Activated CD4-positive, alpha-beta T cell treated with anti-CD3 and anti-CD28 coated beads, Interleukin-2, amount 10 ng/mL, durations not matched to agents 7 days and 5 days (primary cell): ENCODE data around the gene CA9. TPM values are rescaled to one million over a fixed set of nuclear protein-coding genes. Genes with fewer than 3 reads are reported as not detected.

Experiments used
- CTCF ChIA-PET: fragments of 350-600 bp; sonication (Branson Sonifier 250); formaldehyde crosslinking; loops from one replicate; lab custom pipeline; 2021; ENCODE audit warnings: antibody characterized with exemption; lab: Charles Lee
- POLR2A ChIA-PET: fragments of 350-600 bp; sonication (Branson Sonifier 250); formaldehyde crosslinking; loops from one replicate; lab custom pipeline; 2021; ENCODE audit warnings: antibody characterized with exemption; lab: Charles Lee
- DNase-seq: peaks from one replicate; pipeline ENCODE4 v3.0.0-alpha.2; 2020
- H3K27ac Mint-ChIP-seq: one replicate; pipeline ENCODE4 v1.8.0; 2021; ENCODE audit warnings: mild to moderate bottlenecking, moderate library complexity, mixed read lengths
- H3K27me3 Mint-ChIP-seq: one replicate; pipeline ENCODE4 v1.8.0; 2021; ENCODE audit warnings: mixed read lengths
- H3K36me3 Mint-ChIP-seq: one replicate; pipeline ENCODE4 v1.8.0; 2021; ENCODE audit warnings: low read depth, mixed read lengths
- H3K4me1 Mint-ChIP-seq: one replicate; pipeline ENCODE4 v1.8.0; 2021; ENCODE audit warnings: mixed read lengths
- H3K4me3 Mint-ChIP-seq: one replicate; pipeline ENCODE4 v1.8.0; 2021; ENCODE audit warnings: mild to moderate bottlenecking, moderate library complexity, mixed read lengths
- H3K9me3 Mint-ChIP-seq: one replicate; pipeline ENCODE4 v1.8.0; 2021; ENCODE audit warnings: mixed read lengths
- total RNA-seq, 2 experiments: library from RNA; stranded (reverse); gene quantifications; one replicate each; pipeline ENCODE4 v1.2.3, GENCODE V29; 2021

CA9 gene
- total RNA-seq, 2 experiments from 2014 or later, result 0.40 TPM; not detected in 1

DNA sequence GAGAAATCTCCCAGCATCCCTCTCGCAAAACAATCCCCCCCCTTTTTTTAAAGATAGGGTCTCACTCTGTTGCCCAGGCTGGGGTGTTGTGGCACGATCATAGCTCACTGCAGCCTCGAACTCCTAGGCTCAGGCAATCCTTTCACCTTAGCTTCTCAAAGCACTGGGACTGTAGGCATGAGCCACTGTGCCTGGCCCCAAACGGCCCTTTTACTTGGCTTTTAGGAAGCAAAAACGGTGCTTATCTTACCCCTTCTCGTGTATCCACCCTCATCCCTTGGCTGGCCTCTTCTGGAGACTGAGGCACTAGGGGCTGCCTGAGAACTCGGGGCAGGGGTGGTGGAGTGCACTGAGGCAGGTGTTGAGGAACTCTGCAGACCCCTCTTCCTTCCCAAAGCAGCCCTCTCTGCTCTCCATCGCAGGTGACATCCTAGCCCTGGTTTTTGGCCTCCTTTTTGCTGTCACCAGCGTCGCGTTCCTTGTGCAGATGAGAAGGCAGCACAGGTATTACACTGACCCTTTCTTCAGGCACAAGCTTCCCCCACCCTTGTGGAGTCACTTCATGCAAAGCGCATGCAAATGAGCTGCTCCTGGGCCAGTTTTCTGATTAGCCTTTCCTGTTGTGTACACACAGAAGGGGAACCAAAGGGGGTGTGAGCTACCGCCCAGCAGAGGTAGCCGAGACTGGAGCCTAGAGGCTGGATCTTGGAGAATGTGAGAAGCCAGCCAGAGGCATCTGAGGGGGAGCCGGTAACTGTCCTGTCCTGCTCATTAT is 6.8 kb downstream of the CA9 start:
- Mint-ChIP-seq H3K27ac (peak overlapping the region; percentile 41), H3K27me3 (peaks cover 11% of the 10 kb centered on the region)
- no peak for DNase-seq

DNA sequence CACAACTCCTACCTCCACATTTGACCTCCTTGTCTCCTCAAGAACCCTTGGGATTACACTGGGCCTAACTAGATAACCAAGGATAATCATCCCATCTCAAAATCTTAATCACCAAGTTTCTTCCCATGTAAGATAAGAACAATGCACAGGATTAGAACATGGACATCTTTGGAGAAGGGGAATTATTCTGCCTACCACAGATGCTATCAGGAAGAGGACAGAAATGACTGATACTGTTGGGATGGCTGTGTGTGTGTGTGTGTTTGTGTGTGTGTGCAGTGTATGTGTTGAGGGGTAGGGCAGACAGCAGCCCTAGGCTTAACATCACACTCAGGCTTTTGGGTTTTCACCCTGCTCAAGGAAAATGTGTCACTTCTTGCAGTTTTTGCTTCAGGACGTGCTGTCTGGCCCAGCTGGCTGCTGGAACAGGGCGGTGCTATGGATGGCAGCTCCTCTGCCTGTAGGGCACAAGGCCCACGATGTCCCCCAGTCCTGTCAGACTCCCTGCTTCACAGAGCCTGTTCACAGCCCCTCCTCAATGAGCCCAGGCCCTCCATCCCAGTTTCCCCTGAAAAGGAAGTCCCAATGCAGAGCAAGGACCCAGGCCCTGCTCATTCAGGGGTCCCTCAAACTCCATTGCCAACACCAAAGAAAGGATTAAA is 7.7 kb downstream of the CA9 start:
- POLR2A ChIA-PET, result no interaction called here
- no peaks in the 10 kb centered on the region for H3K9me3 Mint-ChIP-seq

More for the DNA sequence above, 6.8 kb downstream of the CA9 start:
- Mint-ChIP-seq H3K36me3 (no peaks in the 10 kb centered on the region), H3K4me3 (no peak overlapping the region), H3K4me1 (peaks cover 9% of the 10 kb centered on the region), H3K9me3 (no peaks in the 10 kb centered on the region)
- POLR2A ChIA-PET, result no interaction called here
- CTCF ChIA-PET, result interaction anchor here (0.6 to 2.5 kb wide), 8 partner anchors 8 to 267 kb away, joined by 3 to 8 read pairs (median 4); partner anchors contain the start of genes ARHGEF39, CCDC107 and RMRP

GRCh38 chr9:35682051-35682450 is 8.3 kb downstream of the CA9 start:
- POLR2A ChIA-PET, result no interaction called here
- no peak overlapping the region for H3K4me3 Mint-ChIP-seq
- DNase-seq, result no peak
- no peaks in the 10 kb centered on the region for H3K9me3 Mint-ChIP-seq
- CTCF ChIA-PET, result interaction anchor here (2.2 kb wide), 1 partner anchor 24 kb away, joined by 8 read pairs; the partner anchor contains the start of genes CCDC107 and RMRP
- peaks cover 4% of the 10 kb centered on the region for H3K27me3 Mint-ChIP-seq
- peaks cover 1% of the 10 kb centered on the region for H3K4me1 Mint-ChIP-seq
- no peak overlapping the region for H3K27ac Mint-ChIP-seq
- H3K36me3 Mint-ChIP-seq, result no peaks in the 10 kb centered on the region

More for the DNA sequence above, 7.7 kb downstream of the CA9 start:
- Mint-ChIP-seq H3K27ac (no peak overlapping the region), H3K36me3 (no peaks in the 10 kb centered on the region), H3K4me1 (peaks cover 5% of the 10 kb centered on the region), H3K27me3 (peaks cover 7% of the 10 kb centered on the region), H3K4me3 (no peak overlapping the region)
- no peak for DNase-seq
- CTCF ChIA-PET, result interaction anchor here (0.6 to 2.5 kb wide), 3 partner anchors 14 to 266 kb away, joined by 3 to 8 read pairs (median 5); partner anchors contain the start of genes CCDC107 and RMRP

- H3K27me3 Mint-ChIP-seq, result peaks cover 1% of the 10 kb centered on the region
- CTCF ChIA-PET, result interaction anchor here (1.2 to 4.0 kb wide), 4 partner anchors 12 to 42 kb away, joined by 3 to 26 read pairs (median 8); partner anchors contain the start of genes CCDC107 and RMRP
- POLR2A ChIA-PET, result no interaction called here
- H3K36me3 Mint-ChIP-seq, result no peaks in the 10 kb centered on the region
- peaks cover 1% of the 10 kb centered on the region for H3K4me1 Mint-ChIP-seq
- no peak overlapping the region for H3K4me3 Mint-ChIP-seq
- no peaks in the 10 kb centered on the region for H3K9me3 Mint-ChIP-seq
- no peak overlapping the region for H3K27ac Mint-ChIP-seq
- no peak for DNase-seq
These were observed 9.0 kb downstream of the CA9 start for GRCh38 chr9:35682520-35683315.

GRCh38 chr9:35683323-35683722 is 9.6 kb downstream of the CA9 start:
- Mint-ChIP-seq H3K27me3 (no peaks in the 10 kb centered on the region), H3K9me3 (no peaks in the 10 kb centered on the region), H3K36me3 (no peaks in the 10 kb centered on the region), H3K4me1 (peaks cover 1% of the 10 kb centered on the region), H3K4me3 (no peak overlapping the region), H3K27ac (no peak overlapping the region)
- no peak for DNase-seq
- ChIA-PET POLR2A (no interaction called here), CTCF (interaction anchor here (1.2 to 4.0 kb wide), 4 partner anchors 13 to 41 kb away, joined by 3 to 26 read pairs (median 8); partner anchors contain the start of genes CCDC107 and RMRP)

DNA sequence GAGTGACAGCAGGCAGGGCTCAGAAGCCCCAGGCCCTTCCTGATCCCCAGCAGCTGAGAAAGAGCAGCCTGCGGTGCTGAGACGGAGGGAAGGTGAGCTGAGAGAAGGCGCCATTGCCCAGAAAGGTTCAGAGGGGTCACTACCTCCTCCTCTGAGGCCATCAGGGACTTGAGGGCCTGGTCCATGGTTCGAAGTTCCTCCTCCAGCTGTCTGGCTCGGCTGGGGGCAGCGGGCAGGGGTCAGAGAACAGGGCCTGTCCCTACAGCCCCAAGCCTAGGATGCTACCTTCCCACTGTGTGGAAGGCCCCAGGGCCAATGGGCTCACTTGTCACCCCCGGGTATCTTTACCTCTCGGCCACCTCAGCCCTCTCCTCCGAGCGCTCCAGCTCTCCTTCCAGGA is 11.2 kb downstream of the CA9 start:
- CTCF ChIA-PET, result interaction anchor here (0.7 to 4.0 kb wide), 4 partner anchors 11 to 27 kb away, joined by 3 to 26 read pairs (median 8); partner anchors contain the start of genes CCDC107 and RMRP
- H3K9me3 Mint-ChIP-seq, result no peaks in the 10 kb centered on the region
- no peaks in the 10 kb centered on the region for H3K27me3 Mint-ChIP-seq
- POLR2A ChIA-PET, result no interaction called here
- H3K27ac Mint-ChIP-seq, result no peak overlapping the region
- H3K36me3 Mint-ChIP-seq, result no peaks in the 10 kb centered on the region
- no peak for DNase-seq
- no peak overlapping the region for H3K4me3 Mint-ChIP-seq
- peaks cover 9% of the 10 kb centered on the region for H3K4me1 Mint-ChIP-seq

DNA sequence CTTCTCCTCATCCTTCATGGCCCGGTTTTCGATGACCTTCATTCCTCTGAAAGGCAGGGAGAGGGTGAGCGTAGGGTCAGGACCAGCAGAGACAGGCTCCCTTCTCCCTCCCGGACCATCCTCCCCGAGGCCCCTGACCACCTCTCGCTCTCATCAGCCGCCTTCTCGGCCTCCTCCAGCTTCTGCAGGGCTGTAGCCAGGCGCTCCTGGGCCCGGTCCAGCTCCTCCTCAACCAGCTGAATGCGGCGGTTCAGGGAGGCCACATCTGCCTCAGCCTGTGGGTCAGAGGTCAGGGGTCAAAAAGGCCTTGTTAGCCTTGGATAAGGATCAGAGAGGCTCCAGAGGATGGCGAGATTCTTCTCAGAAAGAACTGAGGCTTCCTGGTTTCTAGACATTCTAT is 11.8 kb downstream of the CA9 start:
- POLR2A ChIA-PET, result interaction anchor here (0.6 kb wide), 1 partner anchor 58 kb away, joined by 3 read pairs; no protein-coding TSS in a partner anchor

DNA sequence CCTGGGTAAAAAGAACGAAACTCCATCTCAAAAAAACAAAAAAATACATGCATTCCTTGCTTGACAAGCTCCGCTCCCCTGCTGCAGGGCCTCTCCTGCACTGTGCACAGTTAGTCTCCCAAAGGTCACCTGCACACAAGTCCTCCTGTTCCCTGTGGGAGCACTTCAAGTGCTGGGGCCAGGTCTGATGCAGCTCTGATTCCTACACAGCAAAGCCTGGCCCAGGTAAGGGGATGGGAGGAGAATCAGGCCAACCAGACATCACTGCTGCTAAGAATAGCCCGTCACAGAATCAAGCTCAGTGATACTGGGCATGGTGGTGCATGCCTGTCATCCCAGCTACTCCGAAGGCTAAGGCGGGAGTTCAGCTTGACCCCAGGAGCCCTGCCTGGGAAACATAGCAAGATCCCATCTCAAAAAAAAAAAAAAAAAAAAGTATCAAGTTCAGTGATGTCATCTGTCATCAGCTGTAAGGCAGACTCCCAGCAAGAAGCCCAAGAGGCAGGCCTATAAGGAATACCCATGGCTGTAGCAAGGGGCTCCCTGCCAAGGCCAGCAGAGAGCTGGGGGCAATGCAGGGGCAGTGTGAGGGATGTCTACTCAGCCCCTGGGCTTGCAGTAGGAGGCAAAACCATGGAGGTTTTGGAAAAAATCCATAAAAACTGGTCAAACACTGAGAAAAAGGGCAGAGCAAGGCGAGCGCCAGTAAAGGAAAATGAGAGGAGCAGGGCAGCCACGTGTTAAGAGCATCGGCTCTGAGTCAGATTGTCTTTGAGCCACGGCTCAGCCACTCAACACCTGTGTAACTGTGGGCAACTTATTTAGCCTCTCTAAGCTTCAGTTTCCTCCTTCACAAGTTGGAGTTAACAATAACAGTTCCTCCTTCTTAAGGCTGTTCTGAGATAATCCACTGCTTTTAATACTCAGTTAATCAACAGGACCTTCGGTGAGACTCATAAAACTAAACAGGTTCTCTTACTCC is 12.8 kb downstream of the CA9 start:
- Mint-ChIP-seq H3K27me3 (no peaks in the 10 kb centered on the region), H3K4me1 (peaks cover 18% of the 10 kb centered on the region), H3K9me3 (no peaks in the 10 kb centered on the region), H3K4me3 (no peak overlapping the region), H3K27ac (peak overlapping the region; percentile 58), H3K36me3 (no peaks in the 10 kb centered on the region)
- no peak for DNase-seq
- POLR2A ChIA-PET, result interaction anchor here (0.6 to 0.7 kb wide), 2 partner anchors 59 to 98 kb away, joined by 3 to 5 read pairs; no protein-coding TSS in a partner anchor
- CTCF ChIA-PET, result interaction anchor here (0.9 to 4.0 kb wide), 5 partner anchors 10 to 39 kb away, joined by 4 to 26 read pairs (median 10); partner anchors contain the start of genes ARHGEF39, CCDC107 and RMRP

More for the DNA sequence above, 11.8 kb downstream of the CA9 start:
- no peak overlapping the region for H3K27ac Mint-ChIP-seq
- DNase-seq, result no peak
- peaks cover 9% of the 10 kb centered on the region for H3K4me1 Mint-ChIP-seq
- H3K4me3 Mint-ChIP-seq, result no peak overlapping the region
- H3K36me3 Mint-ChIP-seq, result no peaks in the 10 kb centered on the region
- H3K9me3 Mint-ChIP-seq, result no peaks in the 10 kb centered on the region
- H3K27me3 Mint-ChIP-seq, result no peaks in the 10 kb centered on the region
- CTCF ChIA-PET, result interaction anchor here (0.7 to 4.0 kb wide), 4 partner anchors 11 to 28 kb away, joined by 3 to 26 read pairs (median 8); partner anchors contain the start of genes CCDC107 and RMRP

DNA sequence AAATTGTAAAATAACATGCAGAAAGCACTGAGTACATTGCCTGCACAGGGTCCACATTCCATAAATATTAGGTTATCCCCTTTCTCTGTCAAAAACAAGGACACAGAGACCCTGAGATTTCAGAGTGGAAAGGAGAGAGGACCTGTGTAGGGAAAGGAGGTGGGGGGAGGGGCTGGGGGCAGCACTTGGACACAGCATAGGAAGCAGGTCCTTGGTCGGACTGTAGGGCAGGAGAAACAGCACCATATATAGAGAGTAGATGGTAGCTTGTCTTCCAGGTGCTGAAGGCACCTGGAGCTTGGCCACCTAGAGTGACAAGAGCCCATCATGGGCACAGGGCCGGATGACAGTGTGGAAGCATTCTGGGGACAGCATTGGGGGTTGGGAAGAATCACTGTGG is 13.6 kb downstream of the CA9 start:
- POLR2A ChIA-PET, result no interaction called here
- Mint-ChIP-seq H3K27me3 (no peaks in the 10 kb centered on the region), H3K27ac (no peak overlapping the region), H3K9me3 (no peaks in the 10 kb centered on the region), H3K4me3 (no peak overlapping the region), H3K36me3 (no peaks in the 10 kb centered on the region), H3K4me1 (peaks cover 22% of the 10 kb centered on the region)
- no peak for DNase-seq
- CTCF ChIA-PET, result interaction anchor here (1.1 to 2.6 kb wide), 3 partner anchors 10 to 40 kb away, joined by 5 to 14 read pairs (median 10); partner anchors contain the start of genes CCDC107 and RMRP

DNA sequence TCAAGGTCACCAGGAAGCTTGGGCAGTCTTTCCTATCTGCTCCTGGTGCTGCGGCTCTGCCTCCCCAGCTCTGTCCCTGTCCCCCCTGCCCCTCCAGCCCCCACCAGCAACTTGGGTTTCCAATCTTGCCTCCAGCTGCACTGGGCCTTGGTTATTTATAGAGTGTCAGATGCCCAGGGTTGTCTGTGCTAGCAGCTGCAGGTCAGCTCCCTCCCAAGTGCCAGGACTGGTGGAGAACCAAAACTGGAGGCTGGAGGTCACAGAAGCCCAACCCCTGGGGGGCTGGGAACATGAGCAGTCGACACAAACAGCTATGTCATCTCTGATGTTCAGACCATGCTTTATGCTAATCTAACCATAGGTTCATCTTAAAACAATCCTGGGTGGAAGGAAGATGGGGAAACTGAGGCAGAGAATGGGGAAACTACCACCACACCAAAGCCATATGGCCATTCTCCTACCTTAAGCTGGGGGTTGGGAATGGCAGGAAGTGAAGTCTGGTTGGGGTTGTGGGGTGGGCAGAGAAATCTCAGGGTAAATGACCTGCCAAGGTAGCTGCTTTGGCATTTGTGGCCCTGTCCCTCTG is 14.3 kb downstream of the CA9 start:
- CTCF ChIA-PET, result interaction anchor here (0.7 to 2.6 kb wide), 10 partner anchors 8 to 45 kb away, joined by 3 to 14 read pairs (median 4); partner anchors contain the start of genes ARHGEF39, CCDC107, CREB3 and RMRP

More for the DNA sequence above, 14.3 kb downstream of the CA9 start:
- Mint-ChIP-seq H3K27ac (no peak overlapping the region), H3K9me3 (no peaks in the 10 kb centered on the region), H3K27me3 (no peaks in the 10 kb centered on the region), H3K36me3 (no peaks in the 10 kb centered on the region), H3K4me1 (peaks cover 22% of the 10 kb centered on the region), H3K4me3 (no peak overlapping the region)
- POLR2A ChIA-PET, result no interaction called here
- DNase-seq, result no peak
